ENCODE data around the gene PLA2G4B. TPM values are rescaled to one million over a fixed set of nuclear protein-coding genes. Genes with fewer than 3 reads are reported as not detected.

Gene PLA2G4B
- 0.38 and 0.85 TPM in 2 replicates for total RNA-seq

GRCh38 chr15:41838400-41838897, at the start of gene PLA2G4B:
Gene PLA2G4B (plus strand): TSS chr15:41838847. CDS start chr15:41838914, 67 bp downstream.

GRCh38 chr15:41827880-41828806, 10.5 kb upstream of the PLA2G4B start, which contains the start of gene JMJD7:
Gene JMJD7 (plus strand): TSS chr15:41828092. CDS start chr15:41828125, 33 bp downstream.

GRCh38 chr15:41893422-41894250, 55.0 kb downstream of the PLA2G4B start, which contains the start of gene SPTBN5:
Gene SPTBN5 (minus strand): TSS chr15:41894053. CDS start chr15:41893497, 556 bp downstream.

Other genes with a start within 250 kb of the PLA2G4B start
- 31.2 and 48.2 TPM in 2 replicates for gene MGA, start 178.4 kb upstream of the PLA2G4B start, total RNA-seq
- gene MAPKBP1, start 64.4 kb upstream of the PLA2G4B start, total RNA-seq, result 14.1 and 16.1 TPM in 2 replicates
- gene JMJD7, start 10.8 kb upstream of the PLA2G4B start, total RNA-seq, result 3.4 and 3.5 TPM in 2 replicates
- gene SPTBN5, start 55.2 kb downstream of the PLA2G4B start, total RNA-seq, result 0.28 and 0.38 TPM in 2 replicates
- gene EHD4, start 133.7 kb downstream of the PLA2G4B start, total RNA-seq, result 11.6 and 22.8 TPM in 2 replicates
- not detected in 2 replicates for gene PLA2G4E, start 182.2 kb downstream of the PLA2G4B start, total RNA-seq

All from regular cardiac myocyte (primary cell).